Thyroid gland (tissue), 4 donors: ENCODE measurements around the gene CDAN1. TPM values are rescaled to one million over a fixed set of nuclear protein-coding genes. Genes with fewer than 3 reads are reported as not detected.

ENCODE experiments used
- DNase-seq, 2 donors: peaks; one replicate each; pipeline ENCODE4 v3.0.0-alpha.2; 2019
- H3K27ac ChIP-seq, 3 donors: fragments of 200-600 bp; sonication (generic); 1 replicate in 2 of 3; 2 replicates in 1 of 3; pipeline ENCODE4 v1.5.1; 2016 to 2019; ENCODE audit warnings: mild to moderate bottlenecking in 1 of 3, moderate library complexity in 1 of 3
- H3K27me3 ChIP-seq: fragments of 200-600 bp; sonication (generic); one replicate; pipeline ENCODE4 v1.5.1; 2019
- H3K36me3 ChIP-seq, 2 donors: fragments of 200-600 bp; sonication (generic); one replicate each; pipeline ENCODE4 v1.5.1; 2016 to 2019
- H3K4me1 ChIP-seq, 2 donors: fragments of 200-600 bp; sonication (generic); one replicate each; pipeline ENCODE4 v1.5.1; 2017 to 2019
- H3K4me3 ChIP-seq, 3 donors: fragments of 200-600 bp; sonication (generic); replicated peaks in 1 of 3; 1 replicate in 2 of 3; 2 replicates in 1 of 3; pipeline ENCODE4 v1.5.1; 2016; ENCODE audit warnings: mild to moderate bottlenecking in 1 of 3
- H3K9me3 ChIP-seq: fragments of 200-600 bp; sonication (generic); one replicate; pipeline ENCODE4 v1.5.1; 2017
- CTCF ChIP-seq, 6 experiments: fragments of 200-600 bp in 3 of 6; fragments of 450-650 bp in 3 of 6; sonication (generic) in 3 of 6; IDR thresholded peaks; one replicate each; pipeline ENCODE4 v1.5.1; 2016 to 2019; ENCODE audit warnings: antibody characterized with exemption in 6 of 6, mild to moderate bottlenecking in 2 of 6, inconsistent platforms in 1 of 6, moderate library complexity in 1 of 6
- POLR2A ChIP-seq, 2 donors: fragments of 450-650 bp; IDR thresholded peaks; one replicate each; pipeline ENCODE4 v1.6.1; 2017; ENCODE audit warnings: antibody characterized with exemption in 2 of 2, mild to moderate bottlenecking in 2 of 2, moderate library complexity in 1 of 2
- WGBS, 2 donors: methylation state at CpG; one replicate each; pipeline ENCODE4 v1.1.5; 2017; 5-methylcytosine and 5-hydroxymethylcytosine counted together
- intact Hi-C: fragments of 100-400 bp; cut with DNase I; formaldehyde crosslinking; loops from one replicate; pipeline ENCODE4 v1.15.1; 2023
- total RNA-seq, 4 donors: library from RNA; depleted of rRNA; stranded (reverse); fragments of >200 nt; gene quantifications; one replicate each; pipeline ENCODE4 v1.2.3, GENCODE V29; 2016

The CDAN1 gene
- total RNA-seq, 4 donors from 2014 or later = 9.4 to 15.9 (median 12.6) TPM

- whole genome bisulfite sequencing, 2 donors = 89 to 97% methylated on average over 3 of the region's 3 CpGs
- H3K27ac ChIP-seq = no peak overlapping the region
- intact Hi-C loops = no loop called here
- TF ChIP-seq CTCF (IDR thresholded peaks at IDR 0.05) (no peak), POLR2A (IDR thresholded peaks at IDR 0.05) (no peak)
- H3K4me1 ChIP-seq = no peaks in the 10 kb centered on the region
- no peaks in the 10 kb centered on the region for H3K9me3 ChIP-seq
- no peak for DNase-seq
- no peaks in the 10 kb centered on the region for H3K27me3 ChIP-seq
- no peaks in the 10 kb centered on the region for H3K36me3 ChIP-seq
- no peak overlapping the region for H3K4me3 ChIP-seq
Observed at GRCh38 chr15:42711746-42712145, 25.2 kb downstream of the CDAN1 start.

- Histone ChIP-seq H3K4me1 (no peaks in the 10 kb centered on the region), H3K9me3 (no peaks in the 10 kb centered on the region), H3K4me3 (no peak overlapping the region), H3K27ac (no peak overlapping the region), H3K36me3 (no peaks in the 10 kb centered on the region), H3K27me3 (no peaks in the 10 kb centered on the region)
- WGBS, 2 donors = 83% methylated on average over 2 of the region's 2 CpGs
- no peak for TF ChIP-seq POLR2A (IDR thresholded peaks at IDR 0.05)
- no peak for TF ChIP-seq CTCF (IDR thresholded peaks at IDR 0.05)
- DNase-seq = no peak
- intact Hi-C loops = no loop called here
Observed at GRCh38 chr15:42710662-42711061, 26.3 kb downstream of the CDAN1 start.

GRCh38 chr15:42707873-42708544 lies 28.9 kb downstream of the CDAN1 start:
- intact Hi-C loops = no loop called here
- Histone ChIP-seq H3K27me3 (no peaks in the 10 kb centered on the region), H3K36me3 (no peaks in the 10 kb centered on the region), H3K4me1 (peaks cover 0 to under 1% of the 10 kb centered on the region in 2 donors), H3K4me3 (no peak overlapping the region), H3K9me3 (no peaks in the 10 kb centered on the region), H3K27ac (no peak overlapping the region)
- DNase-seq = no peak
- WGBS, 2 donors = 82 to 89% methylated on average over 3 of the region's 3 CpGs
- TF ChIP-seq CTCF (IDR thresholded peaks at IDR 0.05) = no peak
- no peak for TF ChIP-seq POLR2A (IDR thresholded peaks at IDR 0.05)

- intact Hi-C loops = no loop called here
- H3K36me3 ChIP-seq = no peaks in the 10 kb centered on the region
Observed at GRCh38 chr15:42707068-42707467, 29.9 kb downstream of the CDAN1 start.

More at GRCh38 chr15:42707068-42707467, 29.9 kb downstream of the CDAN1 start:
- H3K9me3 ChIP-seq = no peaks in the 10 kb centered on the region
- no peaks in the 10 kb centered on the region for H3K27me3 ChIP-seq
- peaks cover 0 to 3% of the 10 kb centered on the region in 2 donors for H3K4me1 ChIP-seq
- no peak overlapping the region for H3K27ac ChIP-seq
- no peak for TF ChIP-seq POLR2A (IDR thresholded peaks at IDR 0.05)
- no peak for TF ChIP-seq CTCF (IDR thresholded peaks at IDR 0.05)
- WGBS, 2 donors = 81 to 82% methylated on average over 2 of the region's 2 CpGs
- no peak for DNase-seq
- H3K4me3 ChIP-seq = no peak overlapping the region
